NT2/D1 (cell line): ENCODE data around the gene QKI.
"Not testable (repeated sequence)": the region's sequence is repeated elsewhere in the genome, so short reads cannot be mapped to it uniquely, and the experiment has no call there.

Source experiments
- DNase-seq: peaks from one replicate; pipeline ENCODE4 v3.0.0-alpha.2; 2011; ENCODE audit warnings: low read depth, low spot score
- H3K27me3 ChIP-seq: 2 replicates; pipeline ENCODE4 v1.6.0; 2011; ENCODE audit warnings: mild to moderate bottlenecking; ENCODE audit not compliant: insufficient read length, insufficient read depth
- H3K36me3 ChIP-seq: 2 replicates; pipeline ENCODE4 v1.6.1; 2011; ENCODE audit warnings: mild to moderate bottlenecking, low read length, mixed read lengths; ENCODE audit not compliant: insufficient read depth, insufficient read length
- H3K4me1 ChIP-seq: 2 replicates; pipeline ENCODE4 v1.5.1; 2011; ENCODE audit not compliant: insufficient read depth, insufficient read length
- H3K4me3 ChIP-seq: 2 replicates; pipeline ENCODE4 v1.5.1; 2011; ENCODE audit warnings: low read depth; ENCODE audit not compliant: insufficient read length
- H3K9ac ChIP-seq: 2 replicates; pipeline ENCODE4 v1.6.0; 2011; ENCODE audit warnings: low read depth; ENCODE audit not compliant: insufficient read length
- H3K9me3 ChIP-seq: 2 replicates; pipeline ENCODE4 v1.5.1; 2011; ENCODE audit warnings: mild to moderate bottlenecking, low read length; ENCODE audit not compliant: insufficient read depth
- SUZ12 ChIP-seq: IDR thresholded peaks from 2 replicates; pipeline ENCODE4 v1.6.1; 2011; ENCODE audit not compliant: insufficient read length, insufficient read depth; ENCODE audit errors: extremely low read depth
- YY1 ChIP-seq: IDR thresholded peaks from 2 replicates; pipeline ENCODE4 v1.6.1; 2011; ENCODE audit not compliant: insufficient read length, insufficient read depth
- ZNF274 ChIP-seq: IDR thresholded peaks from 2 replicates; pipeline ENCODE4 v1.6.1; 2011; ENCODE audit warnings: mild to moderate bottlenecking, low read depth, low read length

QKI gene

DNA sequence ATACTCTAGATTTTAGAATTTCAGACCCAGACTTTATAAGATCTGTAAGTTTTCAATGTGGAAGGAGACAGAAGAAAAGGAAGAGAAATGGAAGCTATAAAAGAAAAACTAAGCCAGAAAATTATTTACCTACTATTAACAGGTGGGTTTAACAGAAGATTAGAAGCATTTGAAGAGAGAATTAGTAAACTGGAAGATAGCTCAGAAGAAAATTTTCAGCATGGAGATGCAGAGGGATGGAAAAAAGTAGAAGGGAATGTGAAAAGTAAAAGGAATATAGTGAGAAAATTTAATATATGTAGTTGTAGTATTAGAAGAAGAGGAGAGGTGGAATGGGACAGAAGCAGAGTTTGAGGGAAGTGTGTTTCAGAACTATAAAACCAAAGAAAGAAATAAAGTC, 56.1 kb downstream of the QKI start:
- H3K4me1 ChIP-seq: no peaks in the 10 kb centered on the region
- no peaks in the 10 kb centered on the region for H3K27me3 ChIP-seq
- H3K9me3 ChIP-seq: peaks cover 7% of the 10 kb centered on the region; the same call in 1 of the 2 replicates
- H3K4me3 ChIP-seq: no peak overlapping the region
- no peak overlapping the region for H3K9ac ChIP-seq
- no peak for DNase-seq
- TF ChIP-seq YY1: no peak
- no peak for TF ChIP-seq SUZ12
- no peak for TF ChIP-seq ZNF274
- peaks cover 4% of the 10 kb centered on the region for H3K36me3 ChIP-seq

DNA sequence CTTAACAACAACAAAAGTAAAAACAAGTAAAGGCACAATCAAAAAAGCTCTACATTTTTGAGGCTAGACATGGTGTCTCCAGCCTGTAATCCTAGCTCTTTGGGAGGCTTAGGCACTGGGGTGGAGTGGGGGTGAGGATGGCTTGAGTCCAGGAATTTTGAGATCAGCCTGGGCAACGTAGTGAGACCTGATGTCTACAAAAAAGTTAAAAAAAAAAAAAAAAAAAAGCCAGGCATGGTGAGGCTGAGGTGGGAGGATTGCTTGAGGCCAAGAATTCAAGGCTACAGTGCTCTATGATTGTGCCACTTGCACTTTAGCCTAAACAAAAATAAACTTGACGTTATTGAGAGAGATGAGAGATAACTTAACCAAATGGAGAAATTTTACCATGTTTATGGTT, 60.1 kb downstream of the QKI start:
- Histone ChIP-seq H3K9me3 (peaks cover 7% of the 10 kb centered on the region; the same call in 1 of the 2 replicates), H3K27me3 (no peaks in the 10 kb centered on the region), H3K4me1 (no peaks in the 10 kb centered on the region), H3K9ac (no peak overlapping the region), H3K4me3 (no peak overlapping the region), H3K36me3 (peaks cover 4% of the 10 kb centered on the region)
- TF ChIP-seq SUZ12 (no peak), ZNF274 (no peak), YY1 (no peak)
- no peak for DNase-seq

GRCh38 chr6:163476946-163477345, 62.4 kb downstream of the QKI start:
- H3K4me3 ChIP-seq, H3K27me3 ChIP-seq, H3K36me3 ChIP-seq, H3K4me1 ChIP-seq, H3K9me3 ChIP-seq, DNase-seq, H3K9ac ChIP-seq: not testable (repeated sequence)

- no peaks in the 10 kb centered on the region for H3K4me1 ChIP-seq
- H3K27me3 ChIP-seq: no peaks in the 10 kb centered on the region
- DNase-seq: no peak
- peaks cover 4% of the 10 kb centered on the region for H3K36me3 ChIP-seq
- H3K9ac ChIP-seq: no peak overlapping the region
- H3K4me3 ChIP-seq: no peak overlapping the region
- TF ChIP-seq YY1 (no peak), SUZ12 (no peak), ZNF274 (no peak)
- H3K9me3 ChIP-seq: no peaks in the 10 kb centered on the region
Measured at GRCh38 chr6:163483107-163483506, 68.6 kb downstream of the QKI start.

DNA sequence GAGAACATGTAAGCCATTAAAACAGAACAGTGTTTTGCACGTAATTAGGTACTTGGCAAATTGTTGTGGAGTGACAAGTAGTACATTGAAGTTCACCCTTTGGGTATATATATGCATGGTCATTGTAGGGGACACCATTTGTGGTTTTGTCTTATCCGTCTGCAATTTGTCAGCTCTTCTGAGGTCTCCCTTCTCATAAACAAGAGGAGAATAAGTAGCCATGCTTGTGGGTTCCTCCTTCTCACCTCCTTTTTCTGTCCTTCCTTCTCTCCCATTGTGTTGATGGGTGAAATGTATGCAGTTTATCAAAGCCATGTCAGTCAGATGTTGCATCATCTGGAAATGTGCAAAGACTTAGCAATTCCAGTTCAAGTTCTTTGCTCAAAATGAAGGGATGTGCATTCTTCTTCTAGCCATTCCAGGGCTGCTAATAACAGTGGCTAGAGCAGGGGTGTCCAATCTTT, 70.9 kb downstream of the QKI start:
- no peak for DNase-seq
- H3K36me3 ChIP-seq: peaks cover 6% of the 10 kb centered on the region
- no peak overlapping the region for H3K9ac ChIP-seq
- H3K9me3 ChIP-seq: no peaks in the 10 kb centered on the region
- H3K4me3 ChIP-seq: no peak overlapping the region
- H3K27me3 ChIP-seq: no peaks in the 10 kb centered on the region
- no peaks in the 10 kb centered on the region for H3K4me1 ChIP-seq
- TF ChIP-seq SUZ12 (no peak), ZNF274 (no peak), YY1 (no peak)

- Histone ChIP-seq H3K27me3 (no peaks in the 10 kb centered on the region), H3K36me3 (peaks cover 3% of the 10 kb centered on the region), H3K9me3 (no peaks in the 10 kb centered on the region), H3K4me1 (no peaks in the 10 kb centered on the region), H3K9ac (no peak overlapping the region), H3K4me3 (no peak overlapping the region)
- no peak for DNase-seq
- no peak for TF ChIP-seq YY1
- TF ChIP-seq ZNF274: no peak
- TF ChIP-seq SUZ12: no peak
Measured at GRCh38 chr6:163486821-163487220, 72.3 kb downstream of the QKI start.

GRCh38 chr6:163487606-163488005, 73.1 kb downstream of the QKI start:
- no peak overlapping the region for H3K9ac ChIP-seq
- H3K4me1 ChIP-seq: no peaks in the 10 kb centered on the region
- no peak for DNase-seq
- H3K36me3 ChIP-seq: peaks cover 3% of the 10 kb centered on the region
- H3K4me3 ChIP-seq: no peak overlapping the region
- H3K27me3 ChIP-seq: no peaks in the 10 kb centered on the region
- TF ChIP-seq ZNF274: no peak
- TF ChIP-seq YY1: no peak
- no peak for TF ChIP-seq SUZ12
- H3K9me3 ChIP-seq: no peaks in the 10 kb centered on the region

GRCh38 chr6:163489584-163489983, 75.1 kb downstream of the QKI start:
- H3K9ac ChIP-seq: no peak overlapping the region
- no peak overlapping the region for H3K4me3 ChIP-seq
- H3K27me3 ChIP-seq: no peaks in the 10 kb centered on the region
- no peak for DNase-seq
- H3K9me3 ChIP-seq: no peaks in the 10 kb centered on the region
- TF ChIP-seq SUZ12: no peak
- no peak for TF ChIP-seq YY1
- TF ChIP-seq ZNF274: no peak
- H3K4me1 ChIP-seq: no peaks in the 10 kb centered on the region
- H3K36me3 ChIP-seq: peaks cover 3% of the 10 kb centered on the region
